HTR-8/SVneo (cell line): ENCODE results near the gene CCL27.
A peak's percentile ranks its signal among the peaks of the same experiment; 100 is the strongest.

ENCODE experiments used
- DNase-seq: peaks from one replicate; pipeline ENCODE4 v3.0.0; 2011; ENCODE audit warnings: low spot score, mixed read lengths; ENCODE audit not compliant: insufficient read length
- FAIRE-seq: peaks from 2 replicates; lab custom pipeline; 2011; peaks lifted over from hg19 to GRCh38; lab: Jason Lieb, UNC

Gene CCL27, protein sequence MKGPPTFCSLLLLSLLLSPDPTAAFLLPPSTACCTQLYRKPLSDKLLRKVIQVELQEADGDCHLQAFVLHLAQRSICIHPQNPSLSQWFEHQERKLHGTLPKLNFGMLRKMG

DNA sequence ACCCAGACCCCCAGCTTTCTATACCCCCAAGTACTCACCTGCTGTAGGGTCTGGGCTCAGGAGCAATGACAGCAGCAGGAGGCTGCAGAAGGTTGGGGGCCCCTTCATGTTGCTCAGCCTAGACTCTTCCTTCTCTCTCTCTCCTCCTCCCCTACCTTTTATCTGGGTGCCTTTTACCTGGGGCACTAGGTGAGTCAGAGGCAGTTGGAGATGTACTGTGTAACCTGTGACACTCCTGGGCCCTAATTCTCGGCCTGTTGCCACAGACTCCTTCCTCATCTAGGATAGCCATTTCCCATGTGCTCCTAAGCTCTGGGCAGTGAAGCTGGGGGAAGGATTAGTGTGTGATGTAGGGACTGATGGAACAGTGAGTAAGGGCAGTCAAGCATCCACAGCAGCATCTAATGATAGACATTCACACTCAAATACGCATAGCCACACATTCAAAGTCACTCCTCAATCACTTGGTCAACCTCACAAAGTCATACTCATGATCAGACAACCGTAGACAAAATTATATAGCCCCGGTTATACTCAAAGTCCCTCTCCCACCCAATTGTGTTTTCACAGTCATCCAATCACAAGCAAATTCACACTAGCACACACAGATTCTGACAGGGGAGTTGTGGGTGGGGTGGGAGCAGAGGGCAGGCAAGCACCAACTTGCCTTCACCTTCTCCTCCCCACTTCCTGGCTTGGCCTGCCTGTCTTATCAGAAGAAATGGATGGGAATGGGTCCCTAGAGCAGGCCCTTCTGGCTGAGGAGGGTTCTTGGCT, at the start of gene CCL27:
TSS of gene CCL27 (minus strand) at position 132 of the 777 bp plus-strand sequence. CDS start at position 108, 24 bp downstream.
- FAIRE-seq, result no peak
- no peak for DNase-seq

GRCh38 chr9:34712140-34712539, 49.7 kb upstream of the CCL27 start:
- FAIRE-seq, result no peak
- no peak for DNase-seq

- FAIRE-seq, result no peak
- no peak for DNase-seq
Measured at GRCh38 chr9:34710023-34710422, 47.6 kb upstream of the CCL27 start, which contains the start of gene CCL21. CCL21 (minus strand) TSS chr9:34710136; CDS start chr9:34710066, 70 bp downstream.

GRCh38 chr9:34709196-34709978, 46.9 kb upstream of the CCL27 start:
- DNase-seq, result no peak
- FAIRE-seq, result no peak

GRCh38 chr9:34707130-34707529, 44.7 kb upstream of the CCL27 start:
- no peak for FAIRE-seq
- no peak for DNase-seq

DNA sequence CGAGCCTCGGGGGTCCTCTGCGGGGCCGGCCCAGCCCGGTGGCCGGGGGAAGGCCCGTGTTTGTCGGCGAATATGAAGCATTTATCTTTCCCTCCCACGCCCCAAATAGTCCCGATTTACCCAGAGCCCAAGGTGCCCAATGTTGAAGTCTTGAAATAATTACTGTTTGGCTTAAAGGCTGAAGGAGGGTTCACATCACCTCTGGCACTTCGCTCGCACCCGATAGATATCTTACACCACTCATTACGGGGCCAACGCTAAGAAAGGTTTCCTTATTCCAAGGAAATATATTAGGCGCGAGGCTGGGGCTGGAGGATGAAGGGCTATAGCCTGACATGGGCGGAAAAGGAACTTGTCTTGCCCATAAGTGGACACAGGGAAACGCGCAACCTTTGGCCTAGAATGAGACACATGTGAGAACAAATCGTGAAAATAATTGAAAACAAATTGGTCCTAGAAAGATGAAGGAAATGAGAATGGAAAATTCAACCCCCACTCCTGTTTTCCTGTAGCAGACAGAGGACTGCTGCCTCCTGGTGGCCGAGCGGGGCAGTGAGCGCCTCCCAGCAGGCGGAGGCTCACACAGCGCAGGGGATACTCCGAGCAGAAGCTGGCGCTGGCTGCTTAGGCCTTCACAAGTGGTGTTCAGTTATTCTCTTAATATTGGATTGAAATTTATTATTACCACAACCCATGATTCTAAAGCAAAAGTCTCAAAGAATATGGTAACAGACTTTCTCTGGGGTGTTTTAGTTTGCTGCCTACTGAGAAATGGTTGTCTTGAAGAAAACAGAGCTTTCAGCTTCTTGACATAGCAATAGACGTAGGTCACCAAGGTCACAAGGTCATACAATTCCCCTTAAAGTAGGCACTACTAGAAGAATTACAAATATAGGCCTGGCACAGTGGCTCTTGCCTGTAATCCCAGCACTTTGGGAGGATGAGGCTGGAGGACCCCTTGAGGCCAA, 39.6 kb upstream of the CCL27 start:
- FAIRE-seq, result no peak
- DNase-seq, result peak; percentile 72

GRCh38 chr9:34701023-34701768, 38.7 kb upstream of the CCL27 start:
- peak; percentile 59 for DNase-seq
- no peak for FAIRE-seq

DNA sequence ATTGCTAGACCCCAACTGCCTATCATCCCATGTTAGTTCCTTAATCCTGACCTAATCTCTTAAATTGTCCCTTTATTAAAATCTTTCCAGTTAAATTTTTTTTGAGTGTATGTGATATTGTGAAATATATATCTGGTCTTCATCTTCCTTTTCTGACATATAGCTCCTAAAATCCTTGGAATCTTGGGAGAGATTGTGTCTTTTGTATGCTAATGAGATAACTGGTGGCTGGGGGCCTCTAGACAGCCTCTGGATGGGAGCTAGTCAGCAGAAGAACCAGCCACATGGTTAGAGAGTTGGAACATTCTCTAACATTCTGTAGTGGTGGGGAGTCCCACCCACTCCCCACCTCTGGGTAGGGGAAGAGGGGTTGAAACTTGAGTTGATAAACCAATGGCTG, 32.4 kb upstream of the CCL27 start:
- no peak for FAIRE-seq
- DNase-seq, result no peak

DNA sequence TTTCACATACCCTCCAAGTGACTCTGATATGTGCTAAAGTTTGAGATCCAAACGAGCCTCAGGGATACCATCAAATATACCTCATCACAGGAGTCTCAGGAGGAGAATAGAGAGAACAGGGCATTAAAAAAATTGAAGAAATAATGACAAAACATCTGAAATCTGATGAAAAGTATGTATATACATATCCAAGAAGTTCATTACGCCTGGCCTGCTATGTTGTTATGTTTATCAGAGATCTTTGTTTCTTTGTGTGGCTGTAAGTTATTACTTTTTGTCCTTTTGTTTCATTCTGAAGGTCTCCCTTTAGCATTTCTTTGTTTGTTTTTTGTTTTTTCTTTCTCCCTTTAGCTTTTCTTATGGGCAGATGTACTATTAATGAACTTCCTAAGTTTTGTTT, 31.1 kb upstream of the CCL27 start:
- DNase-seq (no peak), FAIRE-seq (no peak)

DNA sequence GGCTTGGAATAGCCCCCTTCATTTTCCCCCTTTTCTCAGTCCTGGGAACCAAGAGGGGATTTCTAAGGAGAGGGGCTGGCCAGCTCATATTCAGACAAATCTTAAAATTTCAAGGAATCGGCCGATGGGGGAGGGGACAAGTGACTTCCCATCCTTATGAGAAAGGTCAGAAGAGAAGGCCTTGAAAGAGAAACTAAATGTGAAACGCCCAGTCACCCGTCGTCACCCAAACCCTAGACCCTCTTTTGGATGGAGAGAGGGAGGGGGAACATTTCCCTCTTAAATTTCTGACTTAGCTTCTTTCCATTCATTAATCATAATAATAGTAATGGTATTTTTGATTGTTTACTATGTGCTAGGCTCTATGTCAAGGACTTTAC, 29.5 kb upstream of the CCL27 start:
- no peak for DNase-seq
- FAIRE-seq, result no peak

- DNase-seq, result no peak
- FAIRE-seq, result no peak
Measured at GRCh38 chr9:34690983-34691935, 28.8 kb upstream of the CCL27 start, which contains the start of gene CCL19. CCL19 (minus strand) TSS chr9:34691276; CDS start chr9:34691139, 137 bp downstream.

- FAIRE-seq (no peak), DNase-seq (no peak)
Measured at GRCh38 chr9:34689512-34689911, 27.1 kb upstream of the CCL27 start.

- FAIRE-seq (no peak), DNase-seq (no peak)
Measured at GRCh38 chr9:34689116-34689470, 26.6 kb upstream of the CCL27 start.

DNA sequence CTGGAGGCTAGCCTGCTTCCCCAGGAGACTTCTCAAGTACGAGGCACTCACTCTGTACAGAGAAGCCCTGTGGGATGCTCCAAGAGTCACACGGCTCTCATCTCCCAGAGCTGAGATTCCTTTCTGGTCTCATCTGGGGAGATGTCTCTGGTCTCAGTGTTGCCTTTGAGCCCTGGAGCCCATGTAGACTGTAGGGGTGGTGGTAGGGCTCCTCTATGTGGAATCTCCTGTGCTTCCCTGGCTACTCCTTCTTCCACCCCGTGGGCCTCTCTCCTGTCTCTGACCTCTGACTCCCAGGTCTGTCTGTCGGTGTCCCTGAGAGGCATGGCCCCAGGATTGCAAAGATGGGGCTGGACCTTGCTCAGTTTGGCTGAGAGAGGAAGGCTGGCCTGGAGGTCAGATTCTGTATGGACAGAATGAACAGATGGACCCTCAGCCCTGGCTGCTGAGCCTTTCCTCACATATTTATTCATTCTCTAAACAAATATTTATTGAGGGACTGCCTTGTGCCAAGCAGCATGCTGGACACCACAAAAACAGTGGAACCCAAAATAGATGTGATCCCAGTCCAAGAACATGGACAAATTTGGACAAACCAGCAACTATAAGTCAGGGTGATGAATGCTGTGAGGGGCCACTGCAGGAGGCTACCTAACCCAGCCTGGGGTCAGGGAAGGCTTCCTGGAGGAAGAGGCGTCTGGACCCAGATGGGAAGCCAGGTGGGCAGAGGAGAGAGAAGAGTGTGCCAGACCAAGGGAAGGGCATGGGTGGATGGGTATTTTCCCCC, 26.1 kb upstream of the CCL27 start:
- DNase-seq (no peak), FAIRE-seq (no peak)

DNA sequence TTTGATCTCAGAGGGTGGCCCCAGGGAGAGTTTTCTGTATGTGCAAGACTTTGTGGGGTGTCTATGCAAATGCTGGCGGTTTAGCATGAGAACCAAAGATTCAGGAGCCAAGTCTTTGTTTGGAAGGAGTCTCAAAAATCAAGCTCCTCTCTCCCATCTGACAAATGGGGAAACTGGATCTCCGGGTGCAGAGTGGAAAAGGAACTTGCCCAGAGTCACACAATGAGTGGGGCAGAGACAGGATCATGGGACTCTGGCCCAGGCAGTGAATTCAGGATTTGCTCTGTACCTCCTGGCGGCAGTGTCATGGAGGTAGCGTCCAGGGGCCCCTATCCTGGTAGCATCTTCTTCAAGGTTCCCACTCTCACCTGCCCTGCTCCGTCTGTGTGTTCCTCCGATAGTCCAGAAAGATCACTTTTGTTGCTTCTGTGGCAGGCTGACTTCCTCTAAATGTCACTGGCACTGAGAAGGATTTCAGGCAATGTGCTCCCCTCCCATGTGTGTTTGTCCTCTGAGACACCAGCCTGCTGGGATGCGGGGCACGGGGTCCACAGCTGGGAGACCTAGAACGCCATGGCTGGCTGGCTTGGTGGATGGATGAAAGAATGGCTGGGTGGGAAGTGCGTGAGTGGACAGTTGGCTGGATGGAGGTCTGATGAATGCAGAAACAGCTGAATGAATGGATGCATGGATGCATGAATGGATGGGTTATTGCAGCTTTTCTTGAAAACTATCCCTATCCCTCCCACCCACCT, 25.0 kb upstream of the CCL27 start:
- no peak for DNase-seq
- FAIRE-seq, result no peak

- FAIRE-seq (no peak), DNase-seq (no peak)
Measured at GRCh38 chr9:34686732-34687131, 24.3 kb upstream of the CCL27 start.

- no peak for DNase-seq
- FAIRE-seq, result no peak
Measured at GRCh38 chr9:34686231-34686630, 23.8 kb upstream of the CCL27 start.
